GM18909 (cell line): ENCODE measurements around the gene DNM2.

Experiments
- ATAC-seq: cut with Tn5 transposase; IDR thresholded peaks from one replicate; pipeline ENCODE4 v1.9.1; 2021; ENCODE audit warnings: mild to moderate bottlenecking; ENCODE audit not compliant: unreplicated experiment, poor library complexity

Gene DNM2

GRCh38 chr19:10768369-10768768 is 50.5 kb downstream of the DNM2 start:
- ATAC-seq, result no peak

- ATAC-seq, result no peak
Observed at GRCh38 chr19:10768936-10769335, 51.1 kb downstream of the DNM2 start.

DNA sequence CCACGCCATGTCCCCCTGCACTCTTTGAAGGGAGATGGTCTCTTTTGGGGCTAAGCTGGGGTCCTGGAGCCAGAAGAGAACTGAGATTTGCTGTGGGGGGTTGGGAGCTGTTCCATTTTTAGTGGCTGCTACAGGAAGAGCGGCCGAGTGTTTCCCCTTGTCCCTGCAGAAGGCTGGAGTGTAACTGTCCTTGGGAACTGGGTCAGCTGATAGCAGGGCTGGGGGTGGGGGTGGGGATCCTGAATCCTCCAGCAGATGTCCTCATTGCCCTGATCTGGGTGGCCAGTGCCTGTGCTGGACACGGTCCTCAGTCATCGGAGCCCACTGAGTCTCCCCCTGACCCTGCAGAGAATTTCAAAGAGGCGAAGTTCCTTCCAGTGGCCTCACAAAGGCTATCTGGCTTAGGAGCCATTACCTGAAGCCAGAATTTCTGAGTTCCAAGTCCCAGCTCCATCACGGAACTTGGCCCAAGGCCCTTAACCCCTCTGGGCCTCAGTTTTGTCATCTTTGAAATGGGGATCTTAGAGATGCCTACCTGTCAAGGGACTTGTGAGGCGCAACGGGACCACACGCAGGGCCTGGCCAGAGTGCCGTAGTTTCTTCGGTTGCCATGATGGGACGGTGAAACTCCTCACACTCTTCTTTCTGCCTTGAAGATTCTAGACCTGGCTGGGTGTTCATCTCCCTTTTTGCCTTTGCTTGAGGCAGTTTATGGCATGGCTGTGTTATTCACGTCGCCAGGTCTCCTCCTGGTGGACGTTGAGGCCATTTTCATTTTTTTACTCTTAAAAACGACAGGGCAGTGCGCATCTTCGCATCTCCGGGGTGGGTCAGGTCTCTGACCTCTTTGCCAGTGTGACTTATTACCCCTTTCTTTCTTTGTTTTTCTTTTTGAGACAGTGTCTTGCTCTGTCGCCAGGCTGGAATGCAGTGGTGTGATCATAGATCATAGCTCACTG is 51.9 kb downstream of the DNM2 start:
- ATAC-seq, result no peak

DNA sequence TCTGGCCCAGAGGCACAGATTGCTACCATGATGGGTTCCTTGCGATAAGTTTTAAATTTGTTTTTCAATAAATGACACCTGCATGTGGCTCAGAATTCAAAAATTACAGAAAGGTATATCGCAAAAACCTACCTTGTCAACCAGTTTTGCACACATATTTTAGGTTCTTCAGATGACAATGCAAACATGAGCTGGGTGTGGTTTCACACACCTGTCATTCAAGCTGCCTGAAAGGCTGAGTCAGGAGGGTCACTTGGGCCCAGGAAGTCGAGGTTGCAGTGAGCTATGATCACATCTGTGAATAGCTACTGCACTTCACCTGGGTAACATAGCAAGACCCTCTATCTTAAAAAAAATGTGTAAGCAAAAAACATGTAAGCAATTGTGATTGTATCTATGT is 56.1 kb downstream of the DNM2 start:
- ATAC-seq, result no peak

DNA sequence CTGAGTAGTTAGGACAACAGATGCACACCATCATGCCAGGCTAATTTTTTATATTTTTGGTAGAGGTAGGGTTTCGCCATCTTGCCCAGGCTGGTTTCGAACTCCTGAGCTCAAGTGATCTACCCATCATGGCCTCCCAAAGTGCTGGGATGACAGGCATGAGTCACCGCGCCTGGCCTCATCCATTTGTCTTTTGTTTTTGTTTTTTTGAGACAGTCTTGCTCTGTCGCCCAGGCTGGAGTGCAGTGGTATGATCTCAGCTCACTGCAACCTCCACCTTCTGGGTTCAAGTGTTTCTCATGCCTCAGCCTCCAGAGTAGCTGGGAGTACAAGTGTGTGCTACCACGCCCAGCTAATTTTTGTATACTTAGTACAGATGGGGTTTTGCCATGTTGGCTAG is 57.0 kb downstream of the DNM2 start:
- no peak for ATAC-seq

- ATAC-seq, result no peak
Observed at GRCh38 chr19:10776900-10777650, 59.2 kb downstream of the DNM2 start.

GRCh38 chr19:10780368-10780767 is 62.5 kb downstream of the DNM2 start:
- ATAC-seq, result no peak

- ATAC-seq, result no peak
Observed at GRCh38 chr19:10782795-10783194, 64.9 kb downstream of the DNM2 start.

DNA sequence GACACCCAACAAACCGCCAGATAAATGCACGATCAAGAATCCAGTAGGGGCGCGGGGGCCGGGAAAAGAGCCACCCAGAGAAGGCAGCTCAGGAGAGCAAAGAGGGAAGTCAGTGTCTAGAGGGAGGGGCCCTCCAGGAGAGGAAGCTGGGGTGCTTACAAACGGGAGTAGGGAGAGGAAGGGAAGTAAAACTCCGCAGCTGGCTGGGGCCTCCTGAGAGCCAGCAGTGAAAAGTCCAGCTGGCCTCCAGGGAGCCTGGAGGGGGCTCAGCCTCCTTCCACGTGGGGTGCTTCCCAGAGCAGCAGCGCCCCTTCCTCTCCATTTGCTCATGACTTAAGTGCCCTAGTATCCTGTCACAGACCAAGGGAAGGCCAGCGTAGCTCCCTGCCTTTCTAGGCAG is 66.4 kb downstream of the DNM2 start:
- ATAC-seq, result no peak

DNA sequence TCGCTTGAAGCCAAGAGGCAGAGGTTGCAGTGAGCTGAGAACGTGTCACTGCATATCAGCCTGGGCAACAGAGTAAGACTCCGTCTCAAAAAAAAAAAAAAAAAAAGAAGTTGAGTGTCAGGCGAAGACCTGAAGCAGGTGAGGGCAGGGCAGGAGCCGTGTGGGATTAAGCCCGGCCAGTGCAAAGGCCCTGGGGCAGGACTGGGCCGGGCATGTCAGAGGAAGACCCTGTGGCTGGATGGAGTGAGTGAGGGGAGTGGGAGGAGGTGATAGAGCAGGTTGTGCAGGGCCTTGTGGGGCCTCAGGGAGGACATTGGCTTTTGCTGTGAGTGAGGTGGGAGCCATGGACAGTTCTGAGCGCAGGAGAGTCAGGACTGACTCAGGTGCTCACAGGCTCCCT is 70.3 kb downstream of the DNM2 start:
- no peak for ATAC-seq

DNA sequence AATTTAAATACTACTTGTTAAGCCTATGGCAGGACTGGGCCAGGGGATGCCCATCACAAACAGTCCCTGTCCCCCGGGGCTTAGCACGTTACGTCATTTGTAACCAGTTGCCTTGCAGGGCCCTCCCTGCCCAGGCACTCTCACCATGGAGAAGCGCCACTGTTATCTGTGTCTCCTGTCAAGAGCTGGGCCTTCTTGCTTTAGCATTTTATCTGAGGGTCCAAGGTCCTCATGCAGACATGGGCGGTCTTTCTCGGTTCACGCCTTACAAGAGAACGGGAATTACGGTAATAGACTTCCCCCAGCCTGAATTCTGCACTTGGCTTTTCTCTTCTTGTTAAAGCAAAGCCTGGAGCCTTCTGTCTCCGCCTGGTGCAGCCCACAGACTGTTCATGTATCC is 72.0 kb downstream of the DNM2 start:
- ATAC-seq, result no peak

DNA sequence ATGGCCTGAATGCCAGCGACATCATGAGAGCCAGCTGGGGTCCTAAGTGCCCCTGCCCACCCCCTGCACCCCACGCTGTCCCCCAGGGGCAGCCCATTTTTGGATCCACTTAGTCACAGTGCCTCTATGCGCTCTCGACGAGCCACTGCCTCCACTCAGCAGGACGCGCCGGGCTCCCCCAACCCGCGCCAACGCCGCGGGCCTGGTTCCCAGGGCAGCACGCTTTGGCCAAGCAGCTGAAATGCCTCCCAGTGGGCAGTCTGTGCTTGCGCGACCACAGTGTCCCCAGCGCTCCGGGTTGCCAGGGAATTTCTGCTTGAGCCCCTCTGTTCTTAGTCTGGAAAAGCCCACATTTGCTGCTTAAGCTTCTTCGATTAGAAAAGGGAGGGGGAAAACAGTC is 78.8 kb downstream of the DNM2 start:
- ATAC-seq, result no peak

DNA sequence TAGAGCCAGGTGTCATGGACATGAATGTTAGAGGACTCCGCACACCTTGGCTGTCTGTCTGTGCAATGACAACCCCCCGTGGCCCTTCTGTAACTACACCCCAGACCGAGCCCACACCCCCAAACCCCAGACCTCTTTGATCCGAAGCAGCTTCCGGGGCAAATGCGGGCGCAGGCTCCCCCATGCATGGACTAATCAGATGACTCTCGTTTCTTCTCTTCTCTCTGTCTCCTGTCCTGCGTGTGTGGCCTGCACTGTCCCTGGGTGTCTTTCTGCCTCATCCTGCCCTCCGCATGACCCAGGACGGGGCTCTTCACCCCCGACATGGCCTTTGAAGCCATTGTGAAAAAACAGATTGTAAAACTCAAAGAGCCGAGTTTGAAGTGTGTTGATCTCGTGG is 79.2 kb downstream of the DNM2 start:
- no peak for ATAC-seq

DNA sequence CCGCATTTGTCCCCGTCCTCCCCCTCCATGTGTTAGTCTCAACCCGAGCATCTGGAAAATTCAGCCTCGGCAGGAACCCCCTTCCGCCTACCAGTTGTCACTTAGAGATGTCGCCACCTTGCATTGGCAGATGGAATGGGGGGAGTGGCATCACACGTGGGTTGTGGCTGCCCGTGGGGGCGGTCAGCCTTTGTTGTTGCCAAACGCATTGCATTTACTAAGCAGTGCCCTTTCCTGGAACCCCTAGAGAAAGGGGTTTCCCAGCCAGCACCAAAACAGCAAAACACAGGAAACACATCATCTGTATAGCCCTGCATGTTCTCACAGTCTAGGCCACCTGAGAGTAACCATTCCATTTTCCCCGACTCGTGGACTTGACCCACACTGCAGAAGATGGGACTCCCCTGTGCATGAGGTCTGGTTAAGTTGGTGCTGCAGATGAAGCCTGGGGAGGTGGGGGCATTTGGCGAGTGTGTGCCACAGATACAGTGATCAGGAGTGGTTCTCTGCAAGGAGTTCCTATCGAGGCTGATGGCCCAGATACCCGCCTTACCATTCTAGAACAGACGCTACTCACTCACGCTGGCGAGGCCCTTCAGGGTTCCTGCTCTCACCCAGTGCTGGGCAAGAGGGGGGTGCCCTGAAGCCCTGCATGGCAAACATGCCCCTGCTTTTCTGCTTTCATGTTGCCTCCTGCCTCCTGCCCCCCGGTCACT is 79.8 kb downstream of the DNM2 start:
- ATAC-seq, result no peak

- ATAC-seq, result no peak
Observed at GRCh38 chr19:10800488-10800887, 82.6 kb downstream of the DNM2 start.

DNA sequence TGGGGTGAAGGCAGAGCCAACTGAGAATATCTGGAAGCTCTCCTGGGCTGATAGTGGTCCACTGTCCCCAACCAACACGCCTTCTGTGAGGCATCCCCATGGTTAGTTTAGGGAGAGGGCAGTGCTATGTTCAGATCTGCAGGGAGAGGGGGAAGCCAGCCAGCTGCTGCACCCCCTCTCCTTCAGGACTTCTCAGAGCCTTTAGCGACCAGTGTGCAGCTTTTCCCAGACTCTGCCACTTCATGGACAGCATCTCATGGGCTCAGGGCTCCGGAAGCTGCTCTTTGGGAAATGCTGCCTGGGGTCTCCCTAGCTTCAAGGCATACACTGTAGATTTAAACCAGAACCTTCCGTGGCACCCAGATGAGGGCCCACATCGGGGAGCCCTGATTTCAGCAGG is 84.6 kb downstream of the DNM2 start:
- ATAC-seq, result no peak

GRCh38 chr19:10803252-10803651 is 85.4 kb downstream of the DNM2 start:
- ATAC-seq, result no peak

GRCh38 chr19:10805065-10805757 is 87.3 kb downstream of the DNM2 start:
- ATAC-seq, result no peak

- ATAC-seq, result no peak
Observed at GRCh38 chr19:10805758-10806247, 87.9 kb downstream of the DNM2 start.
